Neural cell (in vitro differentiated cells): ENCODE measurements around the gene BIRC6.

Source experiments
- EP300 ChIP-seq: fragments of 450-650 bp; conservative IDR thresholded peaks from 2 replicates; pipeline ENCODE4 v1.6.1; 2014; ENCODE audit warnings: antibody characterized with exemption, mild to moderate bottlenecking, moderate library complexity; ENCODE audit not compliant: poor library complexity, severe bottlenecking
- TF ChIP-seq, protein P1 (sequence below): fragments of 450-650 bp; IDR thresholded peaks from 2 replicates; pipeline ENCODE4 v1.5.1; 2014; ENCODE audit warnings: antibody characterized with exemption, mild to moderate bottlenecking, moderate library complexity; ENCODE audit not compliant: poor library complexity, severe bottlenecking

GRCh38 chr2:32626639-32627221 is 269.9 kb downstream of the BIRC6 start:
- TF ChIP-seq, protein P1, sequence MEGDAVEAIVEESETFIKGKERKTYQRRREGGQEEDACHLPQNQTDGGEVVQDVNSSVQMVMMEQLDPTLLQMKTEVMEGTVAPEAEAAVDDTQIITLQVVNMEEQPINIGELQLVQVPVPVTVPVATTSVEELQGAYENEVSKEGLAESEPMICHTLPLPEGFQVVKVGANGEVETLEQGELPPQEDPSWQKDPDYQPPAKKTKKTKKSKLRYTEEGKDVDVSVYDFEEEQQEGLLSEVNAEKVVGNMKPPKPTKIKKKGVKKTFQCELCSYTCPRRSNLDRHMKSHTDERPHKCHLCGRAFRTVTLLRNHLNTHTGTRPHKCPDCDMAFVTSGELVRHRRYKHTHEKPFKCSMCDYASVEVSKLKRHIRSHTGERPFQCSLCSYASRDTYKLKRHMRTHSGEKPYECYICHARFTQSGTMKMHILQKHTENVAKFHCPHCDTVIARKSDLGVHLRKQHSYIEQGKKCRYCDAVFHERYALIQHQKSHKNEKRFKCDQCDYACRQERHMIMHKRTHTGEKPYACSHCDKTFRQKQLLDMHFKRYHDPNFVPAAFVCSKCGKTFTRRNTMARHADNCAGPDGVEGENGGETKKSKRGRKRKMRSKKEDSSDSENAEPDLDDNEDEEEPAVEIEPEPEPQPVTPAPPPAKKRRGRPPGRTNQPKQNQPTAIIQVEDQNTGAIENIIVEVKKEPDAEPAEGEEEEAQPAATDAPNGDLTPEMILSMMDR: no peak
- no peak for TF ChIP-seq EP300
